ENCODE measurements around the gene GALNT10. TPM values are rescaled to one million over a fixed set of nuclear protein-coding genes. Genes with fewer than 3 reads are reported as not detected.

The GALNT10 gene
- total and polyA plus RNA-seq, 9 of the 15 experiments (the other 6 are each of a cell fraction or from before 2014, with no cell fraction given): 4.6 to 37.1 (median 13.3) TPM

GRCh38 chr5:154329519-154330040, 139.0 kb downstream of the GALNT10 start:
- POLR2A ChIA-PET: interaction anchor here (0.9 to 1.2 kb wide), 2 partner anchors 44 to 68 kb away, joined by 3 to 4 read pairs; no protein-coding TSS in a partner anchor
- CTCF ChIA-PET (ENCODE audit: low intra/inter-chr PET ratio): no interaction called here
- Histone ChIP-seq H3K4me3 (no peak overlapping the region), H3K79me2 (ENCODE audit: control insufficient read depth, insufficient read depth, low read length) (no peaks in the 10 kb centered on the region), H3K4me2 (ENCODE audit: insufficient read depth, low read length) (no peak overlapping the region), H3K27ac (ENCODE audit: extremely low read depth, low read depth, low read length) (no peak overlapping the region), H3K9me3 (replicated peaks; ENCODE audit: control insufficient read depth, insufficient read depth, low read depth, low read length) (no peaks in the 10 kb centered on the region), H2AFZ (ENCODE audit: low read depth, low read length) (no peak overlapping the region), H3K9me1 (ENCODE audit: control insufficient read depth, insufficient read depth, low read length) (no peaks in the 10 kb centered on the region), H3K9ac (ENCODE audit: insufficient read depth in 1 of 2, low read depth in 2 of 2, low read length in 2 of 2) (no peak overlapping the region), H3K36me3 (ENCODE audit: control insufficient read depth, insufficient read depth, low read length) (peaks cover 10% of the 10 kb centered on the region; the same call in 2 of the 3 replicates), H4K20me1 (replicated peaks; ENCODE audit: control insufficient read depth, insufficient read depth, low read length) (no peaks in the 10 kb centered on the region), H3K4me1 (replicated peaks in 1 of 2; ENCODE audit: control insufficient read depth in 2 of 2, insufficient read depth in 2 of 2, low read length in 2 of 2) (peaks cover 0 to 6% of the 10 kb centered on the region in 2 experiments; a peak in 2 of 5 replicates), H3K27me3 (ENCODE audit: control insufficient read depth in 2 of 2, insufficient read depth in 2 of 2, low read length in 2 of 2) (no peaks in the 10 kb centered on the region)
- no TSS peak for BruUV-seq (replicated peaks)
- no peak for DNase-seq (ENCODE audit: extremely low read depth in 1 of 4, low spot score in 3 of 4)
- WGBS (ENCODE audit: insufficient coverage, low coverage, missing lambda C conversion rate): 58% methylated on average over 6 of the region's 14 CpGs
- FAIRE-seq: no peak
- no peak for ATAC-seq
- in situ Hi-C loops (cut with MboI): no loop called here
- intact Hi-C loops (cut with micrococcal nuclease): no loop called here
- TF ChIP-seq SNAPC5 (CRISPR knock-in tag; IDR thresholded peaks at IDR 0.05): no peak
- no peak for TF ChIP-seq ZNF212 (CRISPR knock-in tag; IDR thresholded peaks at IDR 0.05)
- no peak for TF ChIP-seq REST (IDR thresholded peaks at IDR 0.05; ENCODE audit: borderline replicate concordance)
- TF ChIP-seq REST (CRISPR knock-in tag; IDR thresholded peaks at IDR 0.05; ENCODE audit: low read depth): no peak
- no peak for TF ChIP-seq TFAM (CRISPR knock-in tag; conservative IDR thresholded peaks at IDR 0.05)
- no peak for TF ChIP-seq ZNF77 (CRISPR knock-in tag; IDR thresholded peaks at IDR 0.05)
- TF ChIP-seq L3MBTL2 (IDR thresholded peaks at IDR 0.05): no peak
- no peak for TF ChIP-seq YBX1 (IDR thresholded peaks at IDR 0.05)
- TF ChIP-seq HNRNPH1 (optimal IDR thresholded peaks at IDR 0.05; ENCODE audit: low read depth, low read length): no peak
- no peak for TF ChIP-seq ZNF3 (CRISPR knock-in tag; IDR thresholded peaks at IDR 0.05)
- no peak for TF ChIP-seq CREB3L1 (IDR thresholded peaks at IDR 0.05; ENCODE audit: borderline replicate concordance, low read depth)
- no peak for TF ChIP-seq ATF4 (CRISPR knock-in tag; IDR thresholded peaks at IDR 0.05)
- no peak for TF ChIP-seq IRF2 (CRISPR knock-in tag; IDR thresholded peaks at IDR 0.05)

All from K562 (cell line).